DOHH2 (cell line): ENCODE measurements around the gene SMAD2.

ENCODE experiments used
- CTCF ChIP-seq: fragments of 200-600 bp; sonication (generic); IDR thresholded peaks from one replicate; pipeline ENCODE4 v1.5.1; 2014; ENCODE audit warnings: antibody characterized with exemption, mild to moderate bottlenecking, low read depth, low read length; ENCODE audit not compliant: poor library complexity, severe bottlenecking
- EZH2phosphoT487 ChIP-seq: fragments of 200-600 bp; sonication (generic); IDR thresholded peaks from 2 replicates; pipeline ENCODE4 v1.6.1; 2017; ENCODE audit warnings: borderline replicate concordance, mild to moderate bottlenecking, antibody characterized with exemption, low read length, moderate library complexity, mixed read lengths

GRCh38 chr18:47915930-47916329 lies 14.5 kb downstream of the SMAD2 start:
- TF ChIP-seq CTCF (no peak), EZH2phosphoT487 (no peak)
